Hepatocyte (in vitro differentiated cells): ENCODE measurements around the gene FGF4. TPM values are rescaled to one million over a fixed set of nuclear protein-coding genes. Genes with fewer than 3 reads are reported as not detected.

Source experiments
- DNase-seq: peaks from one replicate; pipeline ENCODE4 v3.0.0-alpha.2; 2016; ENCODE audit warnings: low spot score
- H2AFZ ChIP-seq: fragments of 200-600 bp; sonication (generic); 2 replicates; pipeline ENCODE4 v1.6.0; 2016; ENCODE audit warnings: antibody characterized with exemption, mild to moderate bottlenecking
- H3K27ac ChIP-seq: fragments of 200-600 bp; sonication (generic); 2 replicates; pipeline ENCODE4 v1.5.1; 2016; ENCODE audit warnings: mild to moderate bottlenecking
- H3K27me3 ChIP-seq: fragments of 200-600 bp; sonication (generic); 2 replicates; pipeline ENCODE4 v1.6.1; 2016
- H3K36me3 ChIP-seq: fragments of 200-600 bp; sonication (generic); replicated peaks from 2 replicates; pipeline ENCODE4 v1.5.1; 2016; ENCODE audit warnings: low read depth; ENCODE audit not compliant: insufficient read depth
- H3K4me1 ChIP-seq: fragments of 200-600 bp; sonication (generic); 2 replicates; pipeline ENCODE4 v1.5.1; 2016; ENCODE audit warnings: mild to moderate bottlenecking, moderate library complexity; ENCODE audit not compliant: insufficient read depth
- H3K4me2 ChIP-seq: fragments of 200-600 bp; sonication (generic); 2 replicates; pipeline ENCODE4 v1.6.0; 2016
- H3K4me3 ChIP-seq: fragments of 200-600 bp; sonication (generic); 2 replicates; pipeline ENCODE4 v1.5.1; 2016; ENCODE audit warnings: mild to moderate bottlenecking
- H3K79me2 ChIP-seq: fragments of 200-600 bp; sonication (generic); 2 replicates; pipeline ENCODE4 v1.6.0; 2017; ENCODE audit warnings: mild to moderate bottlenecking
- H3K9me2 ChIP-seq: fragments of 200-600 bp; sonication (generic); replicated peaks from 2 replicates; pipeline ENCODE4 v1.6.0; 2017; ENCODE audit warnings: mild to moderate bottlenecking; ENCODE audit not compliant: insufficient read depth
- H3K9me3 ChIP-seq: fragments of 200-600 bp; sonication (generic); 2 replicates; pipeline ENCODE4 v1.5.1; 2016; ENCODE audit warnings: low read depth, mild to moderate bottlenecking
- H4K20me1 ChIP-seq: fragments of 200-600 bp; sonication (generic); 2 replicates; pipeline ENCODE4 v1.6.0; 2016; ENCODE audit warnings: mild to moderate bottlenecking; ENCODE audit not compliant: insufficient read depth, poor library complexity, severe bottlenecking
- CTCF ChIP-seq: fragments of 200-600 bp; sonication (generic); IDR thresholded peaks from 2 replicates; pipeline ENCODE4 v1.5.1; 2016; ENCODE audit warnings: antibody characterized with exemption, mild to moderate bottlenecking; ENCODE audit not compliant: poor library complexity
- EZH2 ChIP-seq: fragments of 200-600 bp; sonication (generic); IDR thresholded peaks from 2 replicates; pipeline ENCODE4 v1.6.1; 2016; ENCODE audit warnings: antibody characterized with exemption, mild to moderate bottlenecking, borderline replicate concordance
- EZH2phosphoT487 ChIP-seq: fragments of 200-600 bp; sonication (generic); IDR thresholded peaks from one replicate; pipeline ENCODE4 v1.6.1; 2018; ENCODE audit warnings: antibody characterized with exemption, mild to moderate bottlenecking, low read depth, moderate library complexity; ENCODE audit not compliant: unreplicated experiment, severe bottlenecking
- WGBS: methylation state at CpG from one replicate; pipeline ENCODE4 v1.1.6; 2016; ENCODE audit warnings: low lambda C conversion rate; ENCODE audit errors: missing lambda C conversion rate; 5-methylcytosine and 5-hydroxymethylcytosine counted together
- polyA plus RNA-seq: library from polyadenylated mRNA; unstranded; fragments of >200 nt; fragmentation: Nextera tagmentation; extraction: Ambion mirVana; gene quantifications from 2 replicates; pipeline ENCODE4 v1.2.1, GENCODE V29; 2016
- total RNA-seq: library from RNA; depleted of rRNA; stranded (reverse); fragments of >200 nt; gene quantifications from 2 replicates; pipeline ENCODE4 v1.2.3, GENCODE V29; 2014

The FGF4 gene
- total and polyA plus RNA-seq, 2 experiments from 2014 or later = not detected

- H3K79me2 ChIP-seq = no peaks in the 10 kb centered on the region
- no peak overlapping the region for H3K4me3 ChIP-seq
- H3K9me3 ChIP-seq = no peaks in the 10 kb centered on the region
- no peaks in the 10 kb centered on the region for H3K4me1 ChIP-seq
- no peak overlapping the region for H2AFZ ChIP-seq
- no peak overlapping the region for H3K4me2 ChIP-seq
- H4K20me1 ChIP-seq = no peaks in the 10 kb centered on the region
- no peak overlapping the region for H3K27ac ChIP-seq
- TF ChIP-seq EZH2phosphoT487 (no peak), EZH2 (no peak), CTCF (no peak)
- H3K27me3 ChIP-seq = no peaks in the 10 kb centered on the region
- WGBS = 92% methylated on average over 2 of the region's 2 CpGs
- no peaks in the 10 kb centered on the region for H3K36me3 ChIP-seq
- no peaks in the 10 kb centered on the region for H3K9me2 ChIP-seq
- DNase-seq = no peak
These were observed 40.8 kb downstream of the FGF4 start for GRCh38 chr11:69734367-69734766.

GRCh38 chr11:69732910-69733309 lies 42.2 kb downstream of the FGF4 start:
- no peak for DNase-seq
- no peaks in the 10 kb centered on the region for H4K20me1 ChIP-seq
- WGBS = 72% methylated on average over 7 of the region's 7 CpGs
- H3K9me2 ChIP-seq = no peaks in the 10 kb centered on the region
- H3K9me3 ChIP-seq = no peaks in the 10 kb centered on the region
- TF ChIP-seq EZH2phosphoT487 (no peak), CTCF (no peak), EZH2 (no peak)
- H3K36me3 ChIP-seq = no peaks in the 10 kb centered on the region
- no peak overlapping the region for H3K4me3 ChIP-seq
- H3K4me1 ChIP-seq = no peaks in the 10 kb centered on the region
- H3K4me2 ChIP-seq = no peak overlapping the region
- no peak overlapping the region for H3K27ac ChIP-seq
- no peaks in the 10 kb centered on the region for H3K27me3 ChIP-seq
- H2AFZ ChIP-seq = no peak overlapping the region
- no peaks in the 10 kb centered on the region for H3K79me2 ChIP-seq

GRCh38 chr11:69731110-69731509 lies 44.0 kb downstream of the FGF4 start:
- Histone ChIP-seq H3K4me1 (no peaks in the 10 kb centered on the region), H3K4me2 (no peak overlapping the region), H3K9me2 (no peaks in the 10 kb centered on the region), H3K4me3 (no peak overlapping the region), H3K27me3 (no peaks in the 10 kb centered on the region), H3K36me3 (no peaks in the 10 kb centered on the region), H4K20me1 (no peaks in the 10 kb centered on the region), H3K9me3 (no peaks in the 10 kb centered on the region), H3K79me2 (no peaks in the 10 kb centered on the region), H3K27ac (no peak overlapping the region), H2AFZ (no peak overlapping the region)
- no peak for DNase-seq
- TF ChIP-seq EZH2phosphoT487 (no peak), EZH2 (no peak), CTCF (no peak)
- 89% methylated on average over 11 of the region's 11 CpGs for WGBS

GRCh38 chr11:69730500-69730899 lies 44.6 kb downstream of the FGF4 start:
- Histone ChIP-seq H3K27me3 (no peaks in the 10 kb centered on the region), H3K4me1 (no peaks in the 10 kb centered on the region), H3K9me2 (no peaks in the 10 kb centered on the region), H3K36me3 (no peaks in the 10 kb centered on the region), H2AFZ (no peak overlapping the region), H3K27ac (no peak overlapping the region), H4K20me1 (no peaks in the 10 kb centered on the region), H3K4me2 (no peak overlapping the region), H3K9me3 (no peaks in the 10 kb centered on the region), H3K79me2 (no peaks in the 10 kb centered on the region), H3K4me3 (no peak overlapping the region)
- DNase-seq = no peak
- TF ChIP-seq CTCF (no peak), EZH2 (no peak), EZH2phosphoT487 (no peak)
- 86% methylated on average over 5 of the region's 8 CpGs for WGBS
